GM18508 (cell line): ENCODE results near the gene EPHB4.
"Not testable (repeated sequence)": the region's sequence is repeated elsewhere in the genome, so short reads cannot be mapped to it uniquely, and the experiment has no call there.

Source experiments
- ATAC-seq: cut with Tn5 transposase; IDR thresholded peaks from one replicate; pipeline ENCODE4 v1.9.1; 2021; ENCODE audit warnings: moderate number of reproducible peaks; ENCODE audit not compliant: insufficient read depth, unreplicated experiment

EPHB4 gene

GRCh38 chr7:100823140-100823525, 4.2 kb downstream of the EPHB4 start:
- ATAC-seq = no peak

GRCh38 chr7:100822236-100823139, 4.8 kb downstream of the EPHB4 start:
- ATAC-seq = no peak

- no peak for ATAC-seq
Observed at GRCh38 chr7:100819586-100819985, 7.7 kb downstream of the EPHB4 start.

GRCh38 chr7:100818825-100819224, 8.5 kb downstream of the EPHB4 start:
- ATAC-seq = no peak

- no peak for ATAC-seq
Observed at GRCh38 chr7:100818366-100818765, 9.0 kb downstream of the EPHB4 start.

GRCh38 chr7:100817097-100817496, 10.2 kb downstream of the EPHB4 start:
- no peak for ATAC-seq

- not testable (repeated sequence) for ATAC-seq
Observed at GRCh38 chr7:100816515-100816914, 10.8 kb downstream of the EPHB4 start.

- no peak for ATAC-seq
Observed at GRCh38 chr7:100812729-100813128, 14.6 kb downstream of the EPHB4 start.

GRCh38 chr7:100811480-100811879, 15.8 kb downstream of the EPHB4 start:
- ATAC-seq = no peak

- ATAC-seq = no peak
Observed at GRCh38 chr7:100808354-100808875, 18.9 kb downstream of the EPHB4 start.

GRCh38 chr7:100806883-100807282, 20.4 kb downstream of the EPHB4 start:
- not testable (repeated sequence) for ATAC-seq

GRCh38 chr7:100806276-100806675, 21.0 kb downstream of the EPHB4 start:
- no peak for ATAC-seq

- no peak for ATAC-seq
Observed at GRCh38 chr7:100804681-100805431, 22.5 kb downstream of the EPHB4 start.

GRCh38 chr7:100803398-100804161, 23.7 kb downstream of the EPHB4 start:
- peak; percentile 90 for ATAC-seq

- no peak for ATAC-seq
Observed at GRCh38 chr7:100802951-100803350, 24.4 kb downstream of the EPHB4 start.

- no peak for ATAC-seq
Observed at GRCh38 chr7:100801833-100802568, 25.3 kb downstream of the EPHB4 start.

GRCh38 chr7:100799037-100799896, 28.1 kb downstream of the EPHB4 start:
- no peak for ATAC-seq

- no peak for ATAC-seq
Observed at GRCh38 chr7:100794741-100795140, 32.6 kb downstream of the EPHB4 start.
